ENCODE measurements around the gene TMC8.
A peak's percentile ranks its signal among the peaks of the same experiment; 100 is the strongest.

TMC8 gene

DNA sequence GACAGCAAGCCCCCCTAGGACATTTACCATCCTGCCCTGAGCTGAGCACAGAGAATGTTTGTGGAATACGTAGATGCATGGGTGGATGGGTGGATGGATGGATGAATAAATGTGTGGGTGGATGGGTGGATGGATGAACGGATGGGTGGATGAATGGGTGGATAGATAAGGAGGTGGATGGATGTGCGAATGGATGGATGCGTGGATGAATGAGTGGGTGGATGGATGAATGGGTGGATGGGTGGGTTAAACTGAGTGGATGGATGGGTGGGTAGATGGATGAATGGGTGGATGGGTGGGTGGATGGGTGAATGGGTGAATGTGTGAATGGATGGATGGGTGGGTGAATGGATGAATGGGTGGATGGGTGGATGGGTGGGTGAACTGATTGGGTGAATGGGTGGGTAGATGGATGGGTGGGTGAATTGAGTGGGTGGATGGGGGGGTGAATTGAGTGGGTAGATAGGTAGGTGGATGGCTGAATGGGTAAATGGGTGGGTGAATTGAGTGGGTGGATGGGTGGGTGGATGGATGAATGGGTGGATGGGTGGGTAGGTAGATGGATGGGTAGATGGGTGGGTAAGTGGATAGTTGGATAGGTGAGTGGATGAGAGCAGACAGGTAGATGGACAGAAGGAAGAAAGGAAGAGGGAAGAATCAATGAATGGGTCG, 7.2 kb upstream of the TMC8 start:
- peaks cover 3% of the 10 kb centered on the region; the same call in 1 of the 2 replicates for H3K36me3 ChIP-seq (ENCODE audit: insufficient read depth, low read length)
- no peak for DNase-seq (ENCODE audit: low read depth, low spot score)
- TF ChIP-seq FOXP2 (optimal IDR thresholded peaks at IDR 0.05; ENCODE audit: control extremely low read depth, extremely low read length, insufficient read depth) (no peak), POLR2AphosphoS5 (IDR thresholded peaks at IDR 0.05; ENCODE audit: borderline replicate concordance, low read depth, low read length) (no peak), EZH2 (IDR thresholded peaks at IDR 0.05) (no peak)
- H3K9ac ChIP-seq (ENCODE audit: insufficient read length), result no peak overlapping the region
- no peak overlapping the region for H3K27ac ChIP-seq
- H3K9me3 ChIP-seq (ENCODE audit: low read depth, low read length), result no peaks in the 10 kb centered on the region
- H3K4me3 ChIP-seq, result no peak overlapping the region

DNA sequence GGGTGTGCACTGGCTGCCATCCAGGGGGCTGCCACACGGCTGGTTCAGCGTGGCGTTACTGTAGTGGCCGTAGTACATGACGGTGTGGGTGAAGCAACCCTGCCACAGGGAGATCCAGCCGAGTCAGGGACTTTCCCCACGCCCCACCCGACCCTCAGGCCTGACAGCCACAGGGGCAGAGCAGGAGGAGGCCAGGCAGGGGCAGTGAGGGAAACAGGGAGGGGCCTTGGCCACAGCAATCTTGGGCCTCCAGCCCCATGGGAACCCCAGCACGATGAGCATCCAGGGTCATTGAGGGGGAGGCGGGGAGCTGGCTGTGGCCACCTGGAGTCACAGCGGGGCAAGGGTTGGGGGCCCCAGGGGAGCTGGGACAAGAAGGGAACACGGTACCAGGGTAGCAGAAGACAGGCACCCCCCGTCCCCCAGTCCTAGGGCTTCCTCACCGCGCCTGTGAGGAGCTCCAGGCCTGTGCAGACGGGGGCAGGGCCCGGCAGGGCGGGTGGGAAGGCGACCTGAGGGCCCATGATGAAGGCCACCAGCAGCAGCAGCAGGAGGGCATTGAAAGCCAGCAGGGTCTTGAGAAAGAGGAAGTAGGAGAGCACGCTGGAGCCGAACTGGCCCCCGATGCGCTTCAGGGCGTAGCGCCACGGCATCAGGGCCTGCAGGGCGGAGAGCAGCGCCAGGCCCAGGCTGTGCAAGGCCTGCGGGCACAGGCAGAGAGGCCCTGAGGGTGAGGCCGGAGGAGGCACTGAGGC, 6.3 kb upstream of the TMC8 start:
- Histone ChIP-seq H3K9ac (ENCODE audit: insufficient read length) (no peak overlapping the region), H3K9me3 (ENCODE audit: low read depth, low read length) (no peaks in the 10 kb centered on the region), H3K4me3 (no peak overlapping the region), H3K36me3 (ENCODE audit: insufficient read depth, low read length) (peaks cover 3% of the 10 kb centered on the region; the same call in 1 of the 2 replicates), H3K27ac (no peak overlapping the region)
- TF ChIP-seq POLR2AphosphoS5 (IDR thresholded peaks at IDR 0.05; ENCODE audit: borderline replicate concordance, low read depth, low read length) (no peak), EZH2 (IDR thresholded peaks at IDR 0.05) (no peak), FOXP2 (optimal IDR thresholded peaks at IDR 0.05; ENCODE audit: control extremely low read depth, extremely low read length, insufficient read depth) (no peak)
- DNase-seq (ENCODE audit: low read depth, low spot score), result no peak

DNA sequence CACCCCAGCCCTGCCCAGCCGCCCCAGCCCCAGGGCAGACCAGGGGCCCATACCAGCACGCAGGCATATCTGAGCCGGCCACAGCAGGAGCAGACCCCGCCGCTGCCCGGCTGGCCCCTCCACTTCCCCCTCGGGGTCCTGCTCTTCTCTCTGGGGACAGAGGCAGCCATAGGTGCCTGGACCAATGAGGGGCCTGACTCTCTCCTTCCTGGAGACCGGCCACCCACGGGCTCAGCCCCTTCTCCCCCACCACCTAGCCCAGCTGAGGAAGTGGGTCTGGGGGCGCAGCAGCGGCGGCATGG, 5.8 kb upstream of the TMC8 start:
- TF ChIP-seq EZH2 (IDR thresholded peaks at IDR 0.05), result no peak
- no peak for TF ChIP-seq POLR2AphosphoS5 (IDR thresholded peaks at IDR 0.05; ENCODE audit: borderline replicate concordance, low read depth, low read length)
- no peak for TF ChIP-seq FOXP2 (optimal IDR thresholded peaks at IDR 0.05; ENCODE audit: control extremely low read depth, extremely low read length, insufficient read depth)
- no peak for DNase-seq (ENCODE audit: low read depth, low spot score)
- Histone ChIP-seq H3K36me3 (ENCODE audit: insufficient read depth, low read length) (peaks cover 3% of the 10 kb centered on the region; the same call in 1 of the 2 replicates), H3K4me3 (no peak overlapping the region), H3K27ac (no peak overlapping the region), H3K9me3 (ENCODE audit: low read depth, low read length) (no peaks in the 10 kb centered on the region), H3K9ac (ENCODE audit: insufficient read length) (no peak overlapping the region)

DNA sequence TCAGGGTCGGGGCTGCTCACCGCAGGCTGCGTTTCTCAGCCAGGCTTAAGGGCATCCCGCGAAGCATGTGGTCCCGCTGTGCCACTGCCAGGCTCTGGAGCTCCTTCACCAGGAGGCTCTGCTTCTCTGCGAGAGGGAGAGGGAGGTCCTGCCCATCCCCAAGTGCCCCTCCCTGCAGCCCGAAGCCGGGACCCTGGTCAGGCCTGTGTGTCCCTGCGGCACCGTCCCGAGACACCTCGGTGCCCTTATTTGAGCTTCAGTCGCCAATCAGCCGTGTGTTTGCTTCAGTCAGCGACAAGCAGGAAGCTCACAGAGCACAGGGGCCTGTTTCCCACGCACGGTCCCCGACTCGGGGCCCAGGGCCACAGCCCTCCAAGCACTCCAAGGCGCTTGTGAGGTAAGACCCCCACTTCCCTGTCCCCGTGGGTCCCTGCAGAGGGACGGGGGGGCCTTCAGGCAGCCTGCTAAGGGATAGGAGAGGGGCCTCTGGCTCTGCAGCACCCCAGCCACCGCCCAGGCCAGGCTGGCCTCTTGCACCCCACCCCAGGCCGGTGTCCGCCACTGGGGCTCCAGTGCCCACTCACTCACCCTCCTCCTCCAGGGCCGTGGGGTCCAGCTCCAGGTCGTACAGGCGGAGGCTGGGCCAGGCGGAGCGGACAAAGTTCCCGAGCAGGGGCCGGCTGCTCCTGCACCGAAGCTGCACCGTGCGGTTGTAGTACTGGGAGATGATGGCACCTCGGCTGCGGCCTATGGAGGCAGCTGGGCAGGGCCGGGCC, 5.2 kb upstream of the TMC8 start:
- H3K4me3 ChIP-seq, result no peak overlapping the region
- no peaks in the 10 kb centered on the region for H3K9me3 ChIP-seq (ENCODE audit: low read depth, low read length)
- H3K36me3 ChIP-seq (ENCODE audit: insufficient read depth, low read length), result peaks cover 3% of the 10 kb centered on the region; the same call in 1 of the 2 replicates
- no peak for DNase-seq (ENCODE audit: low read depth, low spot score)
- TF ChIP-seq FOXP2 (optimal IDR thresholded peaks at IDR 0.05; ENCODE audit: control extremely low read depth, extremely low read length, insufficient read depth) (no peak), EZH2 (IDR thresholded peaks at IDR 0.05) (no peak), POLR2AphosphoS5 (IDR thresholded peaks at IDR 0.05; ENCODE audit: borderline replicate concordance, low read depth, low read length) (no peak)
- H3K9ac ChIP-seq (ENCODE audit: insufficient read length), result no peak overlapping the region
- H3K27ac ChIP-seq, result 0 out of 2 replicates have a peak overlapping the region, but pooled peaks have one; percentile 25

DNA sequence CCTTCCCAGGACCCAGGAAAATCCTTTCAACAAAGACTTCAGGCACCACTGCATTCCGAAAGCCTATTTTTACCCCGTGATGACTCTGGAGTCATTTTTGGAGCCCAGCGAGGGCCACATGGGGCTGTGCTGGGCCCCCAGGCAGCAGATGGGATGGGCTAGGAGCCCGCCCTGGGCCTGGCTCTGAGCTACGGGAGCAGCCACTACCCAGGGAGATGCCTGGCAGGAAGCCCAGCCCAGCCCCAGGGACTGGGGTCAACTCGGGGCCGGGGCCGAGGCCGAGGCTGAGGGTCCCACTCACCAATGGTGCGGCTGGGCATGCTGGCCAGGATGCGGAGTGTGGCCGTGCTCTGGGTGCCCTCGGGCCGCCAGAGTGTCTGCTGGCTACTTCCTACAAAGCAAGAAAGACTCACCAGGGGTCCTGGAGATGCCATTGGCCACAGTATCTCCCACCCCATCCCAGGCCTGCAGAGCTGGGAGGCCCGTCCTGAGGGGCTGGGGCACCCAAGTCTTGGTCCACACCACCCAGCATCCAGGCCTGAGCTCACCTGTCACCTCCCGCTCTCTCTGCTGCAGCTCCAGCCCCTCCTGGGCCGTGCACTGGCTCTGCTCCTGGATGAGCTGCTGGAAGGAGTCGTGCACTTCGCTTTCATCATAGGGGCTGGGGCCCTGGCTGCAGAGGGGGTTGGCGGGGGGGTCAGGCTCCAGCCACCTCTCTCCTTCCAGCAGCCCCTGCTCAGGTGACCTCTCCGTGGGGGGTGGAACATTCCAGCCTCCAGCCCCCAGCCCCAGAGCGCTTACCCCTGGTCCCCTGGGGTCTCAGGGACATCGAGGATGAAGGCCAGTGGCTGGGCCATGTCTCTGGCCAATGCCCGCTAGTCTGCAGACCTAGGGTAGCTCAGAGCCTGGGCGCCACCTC, 4.3 kb upstream of the TMC8 start:
- Histone ChIP-seq H3K9ac (ENCODE audit: insufficient read length) (no peak overlapping the region), H3K4me3 (no peak overlapping the region), H3K36me3 (ENCODE audit: insufficient read depth, low read length) (peaks cover 3% of the 10 kb centered on the region; the same call in 1 of the 2 replicates), H3K27ac (0 out of 2 replicates have a peak overlapping the region, but pooled peaks have one; percentile 25), H3K9me3 (ENCODE audit: low read depth, low read length) (no peaks in the 10 kb centered on the region)
- TF ChIP-seq FOXP2 (optimal IDR thresholded peaks at IDR 0.05; ENCODE audit: control extremely low read depth, extremely low read length, insufficient read depth), result no peak
- TF ChIP-seq EZH2 (IDR thresholded peaks at IDR 0.05), result no peak
- no peak for DNase-seq (ENCODE audit: low read depth, low spot score)

DNA sequence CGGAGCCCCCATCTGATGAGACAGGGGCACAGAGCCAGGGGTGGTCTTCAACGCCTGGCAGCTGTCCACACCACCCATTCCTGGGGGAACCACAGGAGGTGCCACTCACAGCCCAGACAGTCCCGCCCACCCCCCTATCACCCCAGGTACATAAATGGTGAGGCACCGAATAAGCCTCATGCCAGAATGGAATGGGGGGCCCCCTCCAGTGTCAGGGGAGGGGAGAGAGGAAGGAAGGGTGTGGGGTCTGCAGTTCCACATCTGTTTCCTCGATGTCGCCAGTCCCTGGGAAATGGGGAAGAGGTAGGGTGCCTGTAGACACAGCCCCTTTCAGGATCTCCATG, 3.7 kb upstream of the TMC8 start:
- Histone ChIP-seq H3K27ac (no peak overlapping the region), H3K4me3 (no peak overlapping the region; the same call in 1 of the 2 replicates), H3K9ac (ENCODE audit: insufficient read length) (no peak overlapping the region), H3K36me3 (ENCODE audit: insufficient read depth, low read length) (peaks cover 3% of the 10 kb centered on the region; the same call in 1 of the 2 replicates), H3K9me3 (ENCODE audit: low read depth, low read length) (no peaks in the 10 kb centered on the region)
- DNase-seq (ENCODE audit: low read depth, low spot score), result no peak
- TF ChIP-seq EZH2 (IDR thresholded peaks at IDR 0.05) (no peak), FOXP2 (optimal IDR thresholded peaks at IDR 0.05; ENCODE audit: control extremely low read depth, extremely low read length, insufficient read depth) (no peak), POLR2AphosphoS5 (IDR thresholded peaks at IDR 0.05; ENCODE audit: borderline replicate concordance, low read depth, low read length) (no peak)

DNA sequence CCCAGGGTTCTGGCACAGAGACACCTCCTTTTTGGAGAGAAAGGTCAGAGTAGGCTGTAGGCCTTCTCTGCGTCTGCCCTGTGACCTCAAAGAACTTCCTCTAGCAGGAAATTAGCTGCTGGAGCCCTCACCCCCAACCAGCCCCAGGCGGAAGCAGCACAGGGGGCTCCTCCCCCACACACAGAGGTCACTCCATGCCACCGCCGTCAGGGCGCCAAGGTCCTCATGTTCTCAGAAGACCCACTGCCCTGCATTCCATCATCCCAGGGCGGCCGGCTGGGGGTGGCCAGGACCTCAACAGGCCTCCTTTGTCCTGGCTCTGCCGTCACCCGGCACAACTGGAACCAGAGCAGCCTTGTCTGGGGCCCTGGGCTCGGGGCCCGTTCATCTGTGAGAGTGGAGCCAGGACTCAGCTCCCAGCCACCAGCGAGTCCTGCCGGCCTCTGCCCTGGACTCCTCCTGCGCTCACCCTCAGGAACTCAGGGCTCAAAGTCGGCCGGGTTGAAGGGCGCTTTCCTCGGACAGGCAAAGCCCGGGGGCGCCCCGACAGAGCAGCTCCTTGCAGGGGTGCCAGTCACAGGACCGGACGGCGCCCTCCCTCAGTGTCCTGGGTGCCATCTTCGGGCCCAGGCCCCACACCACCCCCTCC, 3.2 kb upstream of the TMC8 start:
- Histone ChIP-seq H3K9ac (ENCODE audit: insufficient read length) (peak overlapping the region; percentile 41), H3K9me3 (ENCODE audit: low read depth, low read length) (no peaks in the 10 kb centered on the region), H3K36me3 (ENCODE audit: insufficient read depth, low read length) (peaks cover 3% of the 10 kb centered on the region; the same call in 1 of the 2 replicates), H3K27ac (no peak overlapping the region), H3K4me3 (peak overlapping the region; percentile 94)
- TF ChIP-seq POLR2AphosphoS5 (IDR thresholded peaks at IDR 0.05; ENCODE audit: borderline replicate concordance, low read depth, low read length) (peak; percentile 33; the same call in 1 of the 2 replicates), FOXP2 (optimal IDR thresholded peaks at IDR 0.05; ENCODE audit: control extremely low read depth, extremely low read length, insufficient read depth) (no peak)
- DNase-seq (ENCODE audit: low read depth, low spot score), result no peak
